NCI-H2107 (cell line): ENCODE data around the gene CAMK1G.

Experiments used
- DNase-seq: peaks from one replicate; lab custom pipeline; 2025; lab: John Stamatoyannopoulos, UW

The CAMK1G gene

GRCh38 chr1:209600541-209600940 lies 17.0 kb downstream of the CAMK1G start:
- no peak for DNase-seq

GRCh38 chr1:209601809-209602657 lies 18.5 kb downstream of the CAMK1G start:
- peak; percentile 26 for DNase-seq

GRCh38 chr1:209603877-209604276 lies 20.4 kb downstream of the CAMK1G start:
- DNase-seq: no peak

- no peak for DNase-seq
Observed at GRCh38 chr1:209607102-209607794, 23.7 kb downstream of the CAMK1G start.

GRCh38 chr1:209607795-209608178 lies 24.3 kb downstream of the CAMK1G start:
- no peak for DNase-seq

GRCh38 chr1:209609041-209609790 lies 25.7 kb downstream of the CAMK1G start:
- no peak for DNase-seq

GRCh38 chr1:209609791-209610630 lies 26.5 kb downstream of the CAMK1G start:
- no peak for DNase-seq

GRCh38 chr1:209610631-209610905 lies 27.1 kb downstream of the CAMK1G start:
- no peak for DNase-seq

- DNase-seq: no peak
Observed at GRCh38 chr1:209611771-209612570, 28.5 kb downstream of the CAMK1G start.

- no peak for DNase-seq
Observed at GRCh38 chr1:209612646-209613399, 29.3 kb downstream of the CAMK1G start.

GRCh38 chr1:209613400-209614150 lies 30.1 kb downstream of the CAMK1G start:
- DNase-seq: no peak

- no peak for DNase-seq
Observed at GRCh38 chr1:209614151-209614420, 30.6 kb downstream of the CAMK1G start.

- no peak for DNase-seq
Observed at GRCh38 chr1:209614906-209615305, 31.4 kb downstream of the CAMK1G start.

- DNase-seq: no peak
Observed at GRCh38 chr1:209616366-209617046, 33.0 kb downstream of the CAMK1G start.

GRCh38 chr1:209617047-209617673 lies 33.6 kb downstream of the CAMK1G start:
- no peak for DNase-seq

- no peak for DNase-seq
Observed at GRCh38 chr1:209617755-209618154, 34.2 kb downstream of the CAMK1G start.

GRCh38 chr1:209618291-209618690 lies 34.8 kb downstream of the CAMK1G start:
- DNase-seq: no peak

GRCh38 chr1:209618756-209619420 lies 35.4 kb downstream of the CAMK1G start:
- DNase-seq: peak; percentile 39
